ENCODE results near the gene SLC31A2.
A peak's percentile ranks its signal among the peaks of the same experiment; 100 is the strongest.

SLC31A2 gene

DNA sequence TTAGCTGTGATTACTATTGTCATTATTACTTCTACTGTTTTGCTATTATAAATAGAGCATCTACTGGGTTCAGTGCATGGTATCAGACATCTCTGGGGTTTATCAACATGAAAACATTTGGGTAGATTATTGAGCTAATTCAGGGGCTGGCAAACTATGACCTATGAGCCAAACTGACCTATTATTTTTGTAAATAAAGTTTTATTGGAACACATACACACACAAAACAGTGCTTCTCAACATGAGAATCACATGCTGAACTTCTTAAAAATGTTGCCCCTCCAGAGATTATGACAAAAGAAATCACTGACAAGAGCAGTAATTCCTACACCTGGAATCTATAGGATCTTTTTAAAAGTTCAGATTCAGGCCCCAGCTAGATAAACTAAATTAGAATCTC lies 30.4 kb downstream of the SLC31A2 start:
- FAIRE-seq: no peak

DNA sequence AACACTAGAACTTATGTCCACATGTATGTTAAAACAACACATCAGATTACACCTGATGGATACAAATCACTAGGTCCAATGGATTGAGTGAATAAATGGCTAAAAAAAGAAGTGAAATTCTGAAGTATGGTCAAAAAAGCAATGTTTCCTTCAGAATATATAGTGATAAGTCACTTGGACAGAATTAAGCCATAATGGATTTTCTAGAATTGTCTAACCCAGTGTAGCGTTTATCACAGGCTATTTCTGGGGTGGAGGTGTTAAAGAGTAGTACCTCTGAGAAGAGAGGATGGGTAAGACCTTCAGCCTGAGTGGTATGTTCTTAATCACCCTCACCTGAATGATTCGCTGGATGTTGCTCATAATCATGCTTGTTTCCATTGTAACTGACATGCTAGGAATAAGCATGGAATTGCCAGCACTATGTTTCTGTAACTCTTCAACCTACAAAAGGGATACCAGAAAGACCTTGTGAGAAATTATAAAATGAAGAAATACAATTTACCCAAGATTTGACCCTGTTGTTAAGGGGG lies 33.2 kb downstream of the SLC31A2 start:
- no peak for DNase-seq (ENCODE audit: extremely low spot score, insufficient read length, low read depth)
- no peak for FAIRE-seq

More for the DNA sequence above, 30.4 kb downstream of the SLC31A2 start:
- DNase-seq (ENCODE audit: extremely low spot score, insufficient read length, low read depth): no peak

DNA sequence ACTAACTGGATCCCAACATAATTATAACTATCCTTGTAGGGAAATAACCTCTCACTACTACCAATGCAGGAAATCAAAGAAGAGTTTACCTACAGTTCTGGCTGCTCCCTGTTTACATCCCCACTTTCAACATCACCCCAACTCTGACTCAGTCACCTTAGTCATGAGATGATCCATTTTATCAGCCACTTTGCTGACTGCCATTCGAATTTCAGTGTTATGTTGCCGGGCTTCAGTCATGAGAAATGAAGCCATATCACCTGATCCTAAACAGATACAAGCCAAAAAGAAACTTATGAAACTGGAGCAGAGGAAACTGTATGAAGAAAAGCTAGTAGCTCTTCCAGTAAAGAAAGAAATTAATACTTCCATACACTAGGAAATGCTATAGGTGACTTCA lies 33.7 kb downstream of the SLC31A2 start:
- FAIRE-seq (no peak), DNase-seq (ENCODE audit: extremely low spot score, insufficient read length, low read depth) (no peak)

DNA sequence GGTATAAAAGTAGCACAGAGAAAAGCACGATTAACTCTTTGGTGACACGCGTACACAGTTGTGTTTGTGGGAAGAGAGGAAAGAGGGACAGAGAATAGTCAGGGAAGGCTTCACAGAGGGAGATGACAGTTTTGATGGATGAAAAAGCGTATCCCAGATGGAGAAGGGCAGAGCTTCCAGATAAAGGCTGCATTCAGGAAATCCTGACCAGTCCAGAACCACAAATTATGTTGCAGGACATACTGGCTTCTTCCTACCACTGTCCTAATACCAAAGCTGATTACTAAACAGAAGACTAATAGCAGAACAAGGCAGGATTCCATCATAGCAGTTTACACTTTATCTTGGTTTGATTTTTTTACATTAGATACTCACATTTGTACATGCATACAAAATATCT lies 34.5 kb downstream of the SLC31A2 start:
- DNase-seq (ENCODE audit: extremely low spot score, insufficient read length, low read depth) (no peak), FAIRE-seq (no peak)

DNA sequence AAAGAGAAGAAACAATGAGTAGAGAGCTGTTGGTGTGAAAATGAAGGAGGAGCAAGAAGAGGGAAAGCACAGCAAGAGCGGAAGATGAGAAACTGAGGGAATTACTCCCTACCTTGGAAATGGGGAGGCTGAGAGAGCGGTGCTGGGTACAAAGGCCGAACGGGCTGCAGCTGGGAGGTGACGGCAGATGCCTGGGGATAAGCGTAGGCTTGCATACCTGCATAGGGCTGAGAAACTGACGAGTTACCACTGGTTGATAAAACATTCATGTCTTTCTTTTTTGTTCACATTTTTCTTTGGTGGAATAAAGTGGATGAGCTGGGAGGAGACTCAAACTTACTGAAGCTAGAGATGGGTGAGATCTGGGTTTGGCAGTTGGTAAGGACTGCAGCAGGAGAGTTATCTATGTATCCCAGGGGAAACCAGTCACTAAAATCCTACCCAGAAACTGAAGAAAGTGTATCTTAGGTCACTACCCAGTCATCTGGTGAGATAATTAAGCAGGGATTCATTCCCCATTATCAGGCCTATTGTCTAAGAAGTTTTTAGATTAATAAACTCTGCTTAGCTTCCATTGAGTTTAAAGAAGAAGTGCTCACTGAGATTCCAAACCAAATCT lies 35.4 kb downstream of the SLC31A2 start:
- no peak for FAIRE-seq
- DNase-seq (ENCODE audit: extremely low spot score, insufficient read length, low read depth): no peak

DNA sequence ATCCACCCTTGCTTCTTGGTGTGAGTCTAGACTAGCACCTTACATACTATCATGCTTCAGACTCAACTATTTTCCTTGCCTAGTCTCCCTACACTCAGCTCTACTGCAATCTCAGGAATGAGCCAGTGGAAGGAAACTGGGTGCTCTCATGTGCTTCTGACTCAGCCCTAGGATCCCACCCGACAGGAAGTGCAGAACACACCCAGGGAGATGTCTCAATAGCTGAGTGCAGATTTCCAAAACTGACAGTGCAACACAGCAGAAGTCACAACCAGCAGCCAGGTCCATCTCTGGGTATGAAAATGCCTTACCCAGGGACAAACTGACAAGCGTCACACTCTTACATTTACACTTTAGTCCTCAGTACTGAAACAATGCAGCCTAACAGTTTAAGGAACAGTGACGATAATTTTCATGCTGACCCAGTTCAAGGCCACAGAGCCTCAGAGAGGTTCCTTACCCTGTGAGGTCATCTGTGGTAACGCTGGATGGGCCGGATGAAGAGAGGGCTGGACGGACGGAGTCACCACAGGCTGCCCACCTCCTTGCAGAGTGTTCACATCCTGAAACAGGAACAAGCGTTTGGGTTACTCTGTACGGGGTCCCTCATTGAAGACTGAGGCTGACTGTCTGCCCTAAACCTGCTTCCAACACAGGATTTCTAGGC lies 37.3 kb downstream of the SLC31A2 start:
- no peak for DNase-seq (ENCODE audit: extremely low spot score, insufficient read length, low read depth)

DNA sequence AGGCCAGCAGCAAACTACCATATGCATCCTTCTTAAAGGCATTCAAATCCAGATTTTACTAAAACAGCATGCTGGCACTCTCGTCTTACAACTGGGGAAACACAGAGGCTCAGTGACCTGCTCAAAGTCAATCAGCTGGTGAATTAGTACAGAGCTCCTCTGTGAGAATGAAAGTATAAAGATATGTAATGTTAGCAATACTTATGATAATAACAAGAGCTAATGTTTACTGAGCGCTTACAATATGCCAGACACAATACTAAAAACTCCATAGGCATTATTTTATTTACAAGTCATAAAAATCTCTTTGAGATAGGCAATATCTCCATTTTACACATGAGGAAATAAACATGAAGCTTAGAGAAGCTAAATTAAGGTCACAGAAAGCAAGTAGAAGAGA lies 41.6 kb downstream of the SLC31A2 start:
- FAIRE-seq (no peak), DNase-seq (ENCODE audit: extremely low spot score, insufficient read length, low read depth) (no peak)

More for the DNA sequence above, 37.3 kb downstream of the SLC31A2 start:
- FAIRE-seq: no peak

DNA sequence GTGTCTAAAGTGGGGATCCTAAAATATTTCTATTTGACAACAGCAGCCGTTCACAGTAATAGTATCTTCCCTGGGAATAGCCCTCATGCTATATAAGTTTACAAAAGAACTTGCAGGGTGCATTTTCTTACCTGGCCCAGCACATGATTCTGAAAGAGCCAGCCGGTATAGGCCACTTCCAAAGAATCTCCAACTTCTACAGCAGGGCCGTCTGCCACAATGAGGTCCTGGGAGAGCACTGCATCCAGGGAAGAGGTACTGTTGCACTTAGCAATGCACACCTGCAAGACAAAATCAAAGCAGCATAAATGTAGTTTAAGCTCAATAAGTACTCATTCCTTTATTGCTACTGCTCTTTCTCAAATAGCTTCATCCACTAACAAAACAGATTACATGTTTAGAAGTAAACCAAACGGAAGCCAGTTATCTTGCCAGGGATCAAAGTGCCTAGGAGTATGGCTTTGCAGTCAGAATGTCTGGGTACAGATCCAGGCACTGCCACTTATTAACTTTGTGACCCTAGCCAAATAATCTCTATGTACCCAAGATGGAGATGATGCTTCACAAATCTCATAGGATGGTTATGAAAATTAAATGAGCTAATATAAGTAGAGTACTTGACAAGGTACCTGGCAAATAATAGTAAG lies 49.0 kb downstream of the SLC31A2 start:
- peak; percentile 21 for FAIRE-seq
- DNase-seq (ENCODE audit: extremely low spot score, insufficient read length, low read depth): no peak

DNA sequence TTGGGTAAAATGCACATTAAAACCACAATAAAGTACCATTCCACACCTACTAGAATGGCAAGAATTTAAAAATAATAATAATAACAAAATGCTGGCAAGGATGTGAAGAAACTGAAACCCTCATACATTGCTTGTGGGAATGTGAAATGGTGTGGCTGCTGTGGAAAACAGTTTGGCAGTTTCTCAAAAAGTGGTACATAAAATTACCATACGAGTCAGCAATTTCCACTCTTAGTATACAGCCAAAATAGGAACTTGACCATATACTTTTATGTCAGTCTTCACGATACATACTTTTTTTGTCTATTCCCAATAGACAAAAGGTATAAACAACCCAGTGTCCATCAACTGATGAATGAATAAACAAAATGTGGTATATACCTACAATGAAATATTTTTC lies 54.6 kb downstream of the SLC31A2 start:
- FAIRE-seq: no peak

DNA sequence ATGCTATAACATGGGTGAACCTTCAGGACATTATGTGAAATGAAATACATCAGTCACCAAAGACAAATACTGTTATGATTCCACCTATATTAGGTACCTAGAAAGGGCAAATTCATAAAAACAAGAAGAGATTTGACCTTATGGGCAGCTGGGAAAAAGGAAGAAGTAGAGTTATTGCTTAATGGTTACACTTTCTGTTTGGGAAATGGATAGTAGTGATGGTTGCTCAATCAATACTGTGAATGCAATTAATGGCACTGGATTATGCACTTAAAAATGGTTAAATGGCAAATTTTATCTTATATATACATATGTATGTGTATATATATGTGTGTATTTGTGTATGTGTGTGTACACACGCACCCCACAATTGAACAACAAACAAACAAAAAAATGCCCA lies 55.1 kb downstream of the SLC31A2 start:
- FAIRE-seq: no peak
- no peak for DNase-seq (ENCODE audit: extremely low spot score, insufficient read length, low read depth)

More for the DNA sequence above, 54.6 kb downstream of the SLC31A2 start:
- DNase-seq (ENCODE audit: extremely low spot score, insufficient read length, low read depth): no peak

DNA sequence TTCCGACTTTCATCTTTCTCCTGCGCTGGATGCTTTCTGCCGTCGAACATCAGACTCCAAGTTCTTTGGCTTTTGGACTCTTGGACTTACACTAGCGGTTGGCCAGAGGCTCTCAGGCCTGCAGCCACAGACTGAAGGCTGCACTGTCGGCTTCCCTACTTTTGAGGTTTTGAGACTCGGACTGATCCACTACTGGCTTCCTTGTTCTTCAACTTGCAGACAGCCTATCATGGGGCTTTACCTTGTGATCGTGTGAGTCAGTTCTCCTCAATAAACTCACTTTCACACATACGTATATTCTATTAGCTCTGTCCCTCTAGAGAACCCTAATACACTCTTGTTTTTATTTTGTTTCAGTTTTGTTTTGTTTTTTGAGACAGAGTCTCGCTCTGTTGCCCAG lies 60.0 kb downstream of the SLC31A2 start:
- FAIRE-seq (no peak), DNase-seq (ENCODE audit: extremely low spot score, insufficient read length, low read depth) (no peak)
